Mammary epithelial cell (primary cell): ENCODE measurements around the gene CACNA2D4.

Experiments used
- EZH2 ChIP-seq: IDR thresholded peaks from 2 replicates; pipeline ENCODE4 v1.6.1; 2012; ENCODE audit warnings: low read length, inconsistent platforms, borderline replicate concordance
- TF ChIP-seq, protein P1 (sequence below), 2 donors: IDR thresholded peaks in 1 of 2; conservative IDR thresholded peaks in 1 of 2; 2 replicates each; pipeline ENCODE4 v1.5.1; 2011 to 2012; ENCODE audit warnings: inconsistent platforms in 2 of 2, low read length in 2 of 2, mild to moderate bottlenecking in 2 of 2, control low read depth in 1 of 2, low read depth in 1 of 2; ENCODE audit not compliant: insufficient read depth in 1 of 2; ENCODE audit errors: extremely low read depth in 1 of 2

DNA sequence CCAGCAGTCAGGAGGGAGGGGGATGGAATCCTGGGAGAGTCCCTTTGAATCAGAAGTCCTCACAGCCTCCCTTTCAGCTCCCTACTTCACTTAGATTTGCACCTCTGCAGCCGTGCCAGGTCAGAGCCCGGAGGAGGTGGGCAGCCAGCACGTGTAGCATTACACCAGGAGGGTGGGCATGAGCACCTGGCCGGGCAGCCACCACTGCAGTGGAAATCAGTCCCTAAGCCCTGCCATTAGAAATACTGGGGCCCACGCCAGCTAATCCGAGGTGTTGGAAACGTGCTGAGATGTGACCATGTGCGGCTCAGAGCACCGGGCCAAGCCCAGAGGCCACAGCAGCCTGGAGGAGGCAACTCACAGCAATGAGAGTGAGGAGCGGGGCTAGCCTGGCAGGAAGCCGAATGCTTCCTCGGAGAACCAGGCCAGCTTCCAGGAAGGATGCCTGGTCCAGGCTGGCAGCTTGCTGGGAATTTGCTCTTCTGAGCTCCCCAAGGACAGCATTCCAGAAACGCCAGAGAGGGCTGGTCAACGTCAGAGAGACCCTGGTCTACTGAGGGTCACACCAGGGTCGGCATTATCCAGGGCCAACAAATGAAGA, 9.4 kb upstream of the CACNA2D4 start:
- TF ChIP-seq, protein P1, sequence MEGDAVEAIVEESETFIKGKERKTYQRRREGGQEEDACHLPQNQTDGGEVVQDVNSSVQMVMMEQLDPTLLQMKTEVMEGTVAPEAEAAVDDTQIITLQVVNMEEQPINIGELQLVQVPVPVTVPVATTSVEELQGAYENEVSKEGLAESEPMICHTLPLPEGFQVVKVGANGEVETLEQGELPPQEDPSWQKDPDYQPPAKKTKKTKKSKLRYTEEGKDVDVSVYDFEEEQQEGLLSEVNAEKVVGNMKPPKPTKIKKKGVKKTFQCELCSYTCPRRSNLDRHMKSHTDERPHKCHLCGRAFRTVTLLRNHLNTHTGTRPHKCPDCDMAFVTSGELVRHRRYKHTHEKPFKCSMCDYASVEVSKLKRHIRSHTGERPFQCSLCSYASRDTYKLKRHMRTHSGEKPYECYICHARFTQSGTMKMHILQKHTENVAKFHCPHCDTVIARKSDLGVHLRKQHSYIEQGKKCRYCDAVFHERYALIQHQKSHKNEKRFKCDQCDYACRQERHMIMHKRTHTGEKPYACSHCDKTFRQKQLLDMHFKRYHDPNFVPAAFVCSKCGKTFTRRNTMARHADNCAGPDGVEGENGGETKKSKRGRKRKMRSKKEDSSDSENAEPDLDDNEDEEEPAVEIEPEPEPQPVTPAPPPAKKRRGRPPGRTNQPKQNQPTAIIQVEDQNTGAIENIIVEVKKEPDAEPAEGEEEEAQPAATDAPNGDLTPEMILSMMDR (conservative IDR thresholded peaks at IDR 0.05 in 1 of 2, IDR thresholded peaks at IDR 0.05 in 1 of 2; ENCODE audit: extremely low read depth in 1 of 2, insufficient read depth in 1 of 2, low read depth in 1 of 2, low read length in 2 of 2) = no peak
- TF ChIP-seq EZH2 = no peak
